Endothelial cell of umbilical vein (primary cell): ENCODE results near the gene DNAH10. TPM values are rescaled to one million over a fixed set of nuclear protein-coding genes. Genes with fewer than 3 reads are reported as not detected.

Experiments
- BruUV-seq: library from RNA; stranded (reverse); fragments of 400-500 nt; replicated peaks from 2 replicates; lab custom pipeline; 2021; lab: Mats Ljungman, UMichigan
- CTCF ChIA-PET: fragments of 300-600, 350-600 bp; sonication (Branson Sonifier 250); formaldehyde crosslinking; loops from one replicate; lab custom pipeline; 2021; ENCODE audit warnings: antibody characterized with exemption, inconsistent platforms; lab: Charles Lee
- POLR2A ChIA-PET: fragments of 300-600, 350-600 bp; sonication (Branson Sonifier 250); formaldehyde crosslinking; loops from one replicate; lab custom pipeline; 2021; ENCODE audit warnings: antibody characterized with exemption, inconsistent platforms; lab: Charles Lee
- DNase-seq: peaks from one replicate; pipeline ENCODE4 v3.0.0-alpha.2; 2011; ENCODE audit warnings: low read depth, low spot score
- FAIRE-seq: peaks from 2 replicates; lab custom pipeline; 2011; peaks lifted over from hg19 to GRCh38; lab: Jason Lieb, UNC
- H2AFZ ChIP-seq: 2 replicates; pipeline ENCODE4 v1.6.0; 2012; ENCODE audit warnings: low read depth, low read length, control low read depth, inconsistent platforms
- H3K27ac ChIP-seq: 2 replicates; pipeline ENCODE4 v1.5.1; 2011; ENCODE audit warnings: low read depth, mild to moderate bottlenecking, control low read depth, low read length, moderate library complexity; ENCODE audit not compliant: insufficient read depth
- H3K27me3 ChIP-seq, 2 experiments: 2 replicates each; pipeline versions ENCODE4 v1.6.0 to v1.6.1; 2011; ENCODE audit warnings: low read length in 2 of 2, mixed read lengths in 1 of 2; ENCODE audit not compliant: control insufficient read depth in 2 of 2, insufficient read depth in 2 of 2
- H3K36me3 ChIP-seq, 2 experiments: 2 replicates in 1 of 2; 3 replicates in 1 of 2; pipeline ENCODE4 v1.5.1; 2011; ENCODE audit warnings: low read length in 2 of 2, mild to moderate bottlenecking in 1 of 2, moderate library complexity in 1 of 2; ENCODE audit not compliant: control insufficient read depth in 2 of 2, insufficient read depth in 2 of 2; ENCODE audit errors: extremely low read depth in 1 of 2
- H3K4me1 ChIP-seq: 3 replicates; pipeline ENCODE4 v1.5.1; 2011; ENCODE audit warnings: mild to moderate bottlenecking, low read length; ENCODE audit not compliant: control insufficient read depth, insufficient read depth; ENCODE audit errors: extremely low read depth
- H3K4me2 ChIP-seq: 2 replicates; pipeline ENCODE4 v1.6.1; 2011; ENCODE audit warnings: low read length, control low read depth, mixed read lengths; ENCODE audit not compliant: insufficient read depth
- H3K4me3 ChIP-seq, 3 experiments: fragments of 200-600 bp in 1 of 3; sonication (generic), shearing (Covaris generic) in 1 of 3; replicated peaks in 1 of 3; 2 replicates each; pipeline ENCODE4 v1.5.1; 2011 to 2016; ENCODE audit warnings: control low read depth in 3 of 3, low read length in 3 of 3, mild to moderate bottlenecking in 2 of 3, inconsistent platforms in 1 of 3, low read depth in 1 of 3, moderate library complexity in 1 of 3; ENCODE audit not compliant: insufficient read depth in 1 of 3
- H3K79me2 ChIP-seq: 2 replicates; pipeline ENCODE4 v1.6.0; 2012; ENCODE audit warnings: low read length, inconsistent platforms; ENCODE audit not compliant: control insufficient read depth, insufficient read depth
- H3K9ac ChIP-seq: replicated peaks from 2 replicates; pipeline ENCODE3; 2011; ENCODE audit warnings: low read length, control low read depth; ENCODE audit not compliant: insufficient read depth; ENCODE audit errors: extremely low read depth
- H3K9me1 ChIP-seq: replicated peaks from 3 replicates; pipeline ENCODE4 v1.6.0; 2011; ENCODE audit warnings: mild to moderate bottlenecking, low read length; ENCODE audit not compliant: control insufficient read depth, insufficient read depth; ENCODE audit errors: extremely low read depth
- H3K9me3 ChIP-seq: replicated peaks from 2 replicates; pipeline ENCODE4 v1.5.1; 2012; ENCODE audit warnings: low read length, inconsistent platforms; ENCODE audit not compliant: control insufficient read depth, insufficient read depth
- H4K20me1 ChIP-seq: replicated peaks from 2 replicates; pipeline ENCODE3; 2011; ENCODE audit warnings: mild to moderate bottlenecking, low read length; ENCODE audit not compliant: control insufficient read depth, insufficient read depth; ENCODE audit errors: extremely low read depth
- CTCF ChIP-seq, 2 donors: IDR thresholded peaks; 1 replicate in 1 of 2; 2 replicates in 1 of 2; pipeline ENCODE4 v1.5.1; 2011; ENCODE audit warnings: low read length in 2 of 2, mild to moderate bottlenecking in 2 of 2, moderate library complexity in 2 of 2, control low read depth in 1 of 2, inconsistent platforms in 1 of 2, low read depth in 1 of 2; ENCODE audit not compliant: insufficient read depth in 1 of 2; ENCODE audit errors: extremely low read depth in 1 of 2
- EZH2 ChIP-seq: IDR thresholded peaks from 2 replicates; pipeline ENCODE4 v1.6.1; 2012; ENCODE audit warnings: borderline replicate concordance, low read depth, mild to moderate bottlenecking, moderate library complexity, low read length, inconsistent platforms; ENCODE audit not compliant: severe bottlenecking
- FOS ChIP-seq: IDR thresholded peaks from 2 replicates; pipeline ENCODE4 v1.6.1; 2011; ENCODE audit warnings: mild to moderate bottlenecking, low read length, moderate library complexity, borderline replicate concordance; ENCODE audit not compliant: insufficient read depth
- GATA2 ChIP-seq: IDR thresholded peaks from 2 replicates; pipeline ENCODE4 v1.7.0; 2011; ENCODE audit warnings: low read depth, mild to moderate bottlenecking, moderate library complexity, mixed read lengths, low read length; ENCODE audit not compliant: insufficient read length, insufficient read depth
- JUN ChIP-seq: IDR thresholded peaks from 2 replicates; pipeline ENCODE4 v1.6.1; 2011; ENCODE audit warnings: borderline replicate concordance, low read depth; ENCODE audit not compliant: insufficient read length, insufficient read depth
- MYC ChIP-seq: IDR thresholded peaks from one replicate; pipeline ENCODE4 v1.6.1; 2011; ENCODE audit warnings: mild to moderate bottlenecking, low read depth, low read length
- POLR2A ChIP-seq: IDR thresholded peaks from 2 replicates; pipeline ENCODE4 v1.6.1; 2012; ENCODE audit warnings: low read depth, mild to moderate bottlenecking, control low read depth, low read length
- POLR2AphosphoS5 ChIP-seq: IDR thresholded peaks from 2 replicates; pipeline ENCODE4 v1.6.1; 2012; ENCODE audit warnings: low read depth, mild to moderate bottlenecking, control low read depth, low read length, moderate library complexity; ENCODE audit not compliant: insufficient read depth
- dilution Hi-C: fragments of 300-500 bp; cut with MboI; formaldehyde crosslinking; loops from one replicate; pipeline ENCODE4 v1.15.0; 2019; ENCODE audit warnings: low sequenced_read_pairs; ENCODE audit not compliant: extremely low pct_ligation_motif_present
- intact Hi-C: fragments of 100-400 bp; cut with micrococcal nuclease; formaldehyde crosslinking; loops from one replicate; pipeline ENCODE4 v1.10.0; 2022
- polyA plus RNA-seq, 4 experiments: library from polyadenylated mRNA; depleted of rRNA in 3 of 4; stranded (reverse) in 3 of 4; unstranded in 1 of 4; fragments of >200 nt; gene quantifications; 2 replicates each; pipeline versions ENCODE4 v1.2.1 to v1.2.3, GENCODE V29; 2011 to 2012; ENCODE audit warnings: missing spikeins in 1 of 4
- total RNA-seq: library from RNA; stranded (reverse); gene quantifications from 2 replicates; pipeline ENCODE4 v1.2.3, GENCODE V29; 2021
- TF ChIP-seq, protein P1 (sequence below): IDR thresholded peaks from 2 replicates; pipeline ENCODE4 v1.6.1; 2011; ENCODE audit not compliant: insufficient read depth, insufficient read length

Gene DNAH10
- total and polyA plus RNA-seq, 2 donors (not counting 3 experiments of a cell fraction or from before 2014, with no cell fraction given): 0.04 to 0.31 TPM

DNA sequence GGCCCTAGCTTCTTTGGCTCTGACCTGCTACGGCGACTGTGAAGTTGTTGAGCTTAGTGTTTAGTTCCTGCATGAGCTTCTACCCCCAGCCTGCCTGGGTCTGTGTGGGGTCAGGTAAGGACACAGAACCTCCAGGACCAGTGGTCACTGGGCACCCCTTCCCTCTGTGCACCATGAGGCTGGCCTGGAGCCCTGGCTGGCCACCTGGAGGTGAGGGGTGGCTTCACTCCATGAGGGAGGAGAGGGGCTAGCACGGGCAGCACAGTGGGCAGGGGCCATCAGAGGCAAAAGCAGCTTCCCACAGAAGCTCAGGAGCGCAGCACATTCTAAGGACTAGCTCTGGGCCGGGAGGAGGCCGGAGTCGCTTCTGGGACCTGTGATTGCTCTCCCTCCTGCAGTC, 173.9 kb downstream of the DNAH10 start:
- no peak overlapping the region for H3K27ac ChIP-seq
- BruUV-seq: no TSS peak
- H3K36me3 ChIP-seq: peaks cover 0 to 5% of the 10 kb centered on the region in 2 experiments
- H3K9ac ChIP-seq: no peak overlapping the region
- H3K4me3 ChIP-seq: no peak overlapping the region
- no peaks in the 10 kb centered on the region for H3K4me1 ChIP-seq
- ChIA-PET CTCF (no interaction called here), POLR2A (no interaction called here)
- no peak overlapping the region for H2AFZ ChIP-seq
- DNase-seq: no peak
- intact Hi-C loops (no loop called here), dilution Hi-C loops (no loop called here)
- H4K20me1 ChIP-seq: no peaks in the 10 kb centered on the region
- no peaks in the 10 kb centered on the region for H3K79me2 ChIP-seq
- TF ChIP-seq JUN: no peak
- TF ChIP-seq EZH2: no peak
- TF ChIP-seq CTCF (IDR thresholded peaks at IDR 0.05; ENCODE audit: extremely low read depth in 1 of 2, insufficient read depth in 1 of 2, low read depth in 1 of 2, low read length in 2 of 2): no peak
- TF ChIP-seq POLR2A: no peak
- no peak for TF ChIP-seq MYC
- no peak overlapping the region for H3K4me2 ChIP-seq
- no peaks in the 10 kb centered on the region for H3K27me3 ChIP-seq
- no peaks in the 10 kb centered on the region for H3K9me1 ChIP-seq
- FAIRE-seq: no peak
- H3K9me3 ChIP-seq: no peaks in the 10 kb centered on the region

DNA sequence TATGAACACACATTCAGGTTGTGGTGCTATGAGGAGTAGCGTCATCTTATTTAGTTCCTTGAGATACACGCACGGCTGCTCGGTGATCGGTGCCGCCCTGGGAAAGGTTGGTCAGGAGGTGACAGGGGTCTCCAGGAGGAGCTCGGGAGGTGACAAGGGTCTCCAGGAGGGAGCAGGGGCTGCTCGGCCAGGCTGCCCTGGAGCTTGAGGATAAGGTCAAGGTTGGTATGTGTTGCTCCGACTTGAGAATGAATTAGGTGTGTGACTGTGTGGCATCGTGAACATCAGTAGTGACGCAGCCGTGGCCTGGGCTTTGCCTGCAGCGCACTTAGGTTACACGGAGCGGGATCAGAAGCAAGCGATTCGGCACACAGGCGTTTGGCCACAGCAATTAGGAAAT, 174.4 kb downstream of the DNAH10 start:
- DNase-seq (no peak), FAIRE-seq (no peak)
- Histone ChIP-seq H3K4me3 (no peak overlapping the region), H3K9ac (no peak overlapping the region), H3K4me2 (no peak overlapping the region), H3K9me1 (no peaks in the 10 kb centered on the region), H3K27ac (no peak overlapping the region), H3K36me3 (peaks cover 2 to 7% of the 10 kb centered on the region in 2 experiments), H3K4me1 (no peaks in the 10 kb centered on the region), H4K20me1 (no peaks in the 10 kb centered on the region), H2AFZ (no peak overlapping the region), H3K9me3 (no peaks in the 10 kb centered on the region), H3K79me2 (no peaks in the 10 kb centered on the region), H3K27me3 (no peaks in the 10 kb centered on the region)
- ChIA-PET CTCF (no interaction called here), POLR2A (no interaction called here)
- TSS peak; percentile 69 for BruUV-seq
- dilution Hi-C loops (no loop called here), intact Hi-C loops (no loop called here)
- no peak for TF ChIP-seq JUN
- no peak for TF ChIP-seq GATA2
- TF ChIP-seq, protein P1, sequence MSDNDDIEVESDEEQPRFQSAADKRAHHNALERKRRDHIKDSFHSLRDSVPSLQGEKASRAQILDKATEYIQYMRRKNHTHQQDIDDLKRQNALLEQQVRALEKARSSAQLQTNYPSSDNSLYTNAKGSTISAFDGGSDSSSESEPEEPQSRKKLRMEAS: no peak
- no peak for TF ChIP-seq FOS
- TF ChIP-seq POLR2A: no peak
- TF ChIP-seq MYC: no peak
- TF ChIP-seq CTCF (IDR thresholded peaks at IDR 0.05; ENCODE audit: extremely low read depth in 1 of 2, insufficient read depth in 1 of 2, low read depth in 1 of 2, low read length in 2 of 2): no peak
- no peak for TF ChIP-seq EZH2
- TF ChIP-seq POLR2AphosphoS5: no peak
